Testis (tissue), 3 donors: Measurements from ENCODE around the gene SREBF2. TPM values are rescaled to one million over a fixed set of nuclear protein-coding genes. Genes with fewer than 3 reads are reported as not detected.

Experiments
- DNase-seq: peaks from one replicate; pipeline ENCODE4 v3.0.0-alpha.2; 2019
- H3K27ac ChIP-seq, 2 donors: fragments of 200-600 bp; sonication (generic); one replicate each; pipeline ENCODE4 v1.5.1; 2019
- H3K27me3 ChIP-seq: fragments of 200-600 bp; sonication (generic); one replicate; pipeline ENCODE4 v1.5.1; 2019
- H3K36me3 ChIP-seq: fragments of 200-600 bp; sonication (generic); one replicate; pipeline ENCODE4 v1.5.1; 2017; ENCODE audit warnings: low read depth; ENCODE audit errors: missing control alignments
- H3K4me1 ChIP-seq: fragments of 200-600 bp; sonication (generic); one replicate; pipeline ENCODE4 v1.5.1; 2019
- H3K4me3 ChIP-seq, 2 donors: fragments of 200-600 bp; sonication (generic); one replicate each; pipeline ENCODE4 v1.5.1; 2017 to 2019
- H3K9me3 ChIP-seq: fragments of 200-600 bp; sonication (generic); one replicate; pipeline ENCODE4 v1.5.1; 2017
- CTCF ChIP-seq, 3 experiments: fragments of 450-650 bp in 2 of 3; fragments of 200-600 bp in 1 of 3; sonication (generic) in 1 of 3; IDR thresholded peaks; one replicate each; pipeline ENCODE4 v1.5.1; 2016 to 2019; ENCODE audit warnings: antibody characterized with exemption in 3 of 3, mild to moderate bottlenecking in 2 of 3, moderate library complexity in 1 of 3
- POLR2A ChIP-seq: fragments of 450-650 bp; IDR thresholded peaks from one replicate; pipeline ENCODE4 v1.6.1; 2017; ENCODE audit warnings: antibody characterized with exemption, mild to moderate bottlenecking, moderate library complexity
- WGBS, 2 donors: methylation state at CpG; one replicate each; pipeline ENCODE4 v1.1.5; 2018; 5-methylcytosine and 5-hydroxymethylcytosine counted together
- intact Hi-C: fragments of 100-400 bp; cut with DNase I; formaldehyde crosslinking; loops from one replicate; pipeline ENCODE4 v1.15.1; 2023; ENCODE audit warnings: low total_unique reads
- polyA plus RNA-seq: library from polyadenylated mRNA; stranded (reverse); fragments of 350-450 nt; fragmentation: Illumina TruSeq; extraction: RNeasy Lipid Tissue Mini Kit (QIAGEN cat#74804); gene quantifications from one replicate; pipeline ENCODE4 v1.2.3, GENCODE V29; 2014; ENCODE audit warnings: low read depth, low replicate concordance; ENCODE audit not compliant: insufficient read depth
- total RNA-seq, 2 donors: library from RNA; depleted of rRNA; stranded (reverse); fragments of >200 nt; gene quantifications; one replicate each; pipeline ENCODE4 v1.2.3, GENCODE V29; 2016

The SREBF2 gene
- total and polyA plus RNA-seq, 3 donors from 2014 or later, result 59.7 to 119 (median 79.8) TPM

- WGBS, 2 donors, result 81% methylated on average over 8 to 12 of the region's 14 CpGs
- Histone ChIP-seq H3K4me3 (no peak overlapping the region), H3K4me1 (peaks cover 2% of the 10 kb centered on the region), H3K27ac (no peak overlapping the region), H3K27me3 (no peaks in the 10 kb centered on the region), H3K36me3 (no peaks in the 10 kb centered on the region), H3K9me3 (no peaks in the 10 kb centered on the region)
- intact Hi-C loops, result no loop called here
- TF ChIP-seq POLR2A, result no peak
- no peak for TF ChIP-seq CTCF (IDR thresholded peaks at IDR 0.05)
- no peak for DNase-seq
These were observed 95.9 kb downstream of the SREBF2 start for GRCh38 chr22:41928593-41929417.

- Histone ChIP-seq H3K27ac (no peak overlapping the region), H3K9me3 (no peaks in the 10 kb centered on the region), H3K4me1 (peaks cover 2% of the 10 kb centered on the region), H3K27me3 (no peaks in the 10 kb centered on the region), H3K36me3 (no peaks in the 10 kb centered on the region), H3K4me3 (no peak overlapping the region)
- TF ChIP-seq CTCF (IDR thresholded peaks at IDR 0.05) (no peak), POLR2A (no peak)
- 50 to 64% methylated on average over 5 to 8 of the region's 8 CpGs for WGBS, 2 donors
- DNase-seq, result no peak
- intact Hi-C loops, result no loop called here
These were observed 96.5 kb downstream of the SREBF2 start for GRCh38 chr22:41929418-41929810.

- Histone ChIP-seq H3K36me3 (no peaks in the 10 kb centered on the region), H3K27ac (no peak overlapping the region), H3K27me3 (no peaks in the 10 kb centered on the region), H3K9me3 (no peaks in the 10 kb centered on the region), H3K4me3 (no peak overlapping the region), H3K4me1 (no peaks in the 10 kb centered on the region)
- TF ChIP-seq CTCF (IDR thresholded peaks at IDR 0.05) (no peak), POLR2A (no peak)
- 82 to 92% methylated on average over 9 to 10 of the region's 10 CpGs for WGBS, 2 donors
- intact Hi-C loops, result no loop called here
- DNase-seq, result no peak
These were observed 98.9 kb downstream of the SREBF2 start for GRCh38 chr22:41931701-41932269.

- H3K4me1 ChIP-seq, result no peaks in the 10 kb centered on the region
- WGBS, 2 donors, result 97 to 100% methylated on average over 1 to 12 of the region's 12 CpGs
- no peaks in the 10 kb centered on the region for H3K9me3 ChIP-seq
- TF ChIP-seq POLR2A (no peak), CTCF (IDR thresholded peaks at IDR 0.05) (no peak)
- no peak overlapping the region for H3K27ac ChIP-seq
- DNase-seq, result no peak
- H3K4me3 ChIP-seq, result no peak overlapping the region
- no peaks in the 10 kb centered on the region for H3K27me3 ChIP-seq
- intact Hi-C loops, result no loop called here
- no peaks in the 10 kb centered on the region for H3K36me3 ChIP-seq
These were observed 99.4 kb downstream of the SREBF2 start for GRCh38 chr22:41932353-41932752.
